HEK293T (cell line): ENCODE data around the gene USH1C.

ENCODE experiments used
- ARNT ChIP-seq: fragments of 450-650 bp; IDR thresholded peaks from 2 replicates; pipeline ENCODE4 v1.6.1; 2017; ENCODE audit warnings: mild to moderate bottlenecking
- BHLHE40 ChIP-seq: fragments of 450-650 bp; IDR thresholded peaks from 2 replicates; pipeline ENCODE4 v1.6.1; 2016; ENCODE audit warnings: mild to moderate bottlenecking, moderate library complexity, borderline replicate concordance
- FOXA1 ChIP-seq: fragments of 450-650 bp; IDR thresholded peaks from 2 replicates; pipeline ENCODE4 v1.6.1; 2016; ENCODE audit warnings: mild to moderate bottlenecking
- FOXM1 ChIP-seq: fragments of 450-650 bp; IDR thresholded peaks from 2 replicates; pipeline ENCODE4 v1.6.1; 2017; ENCODE audit warnings: mild to moderate bottlenecking, borderline replicate concordance
- HDGF ChIP-seq: fragments of 450-650 bp; IDR thresholded peaks from 2 replicates; pipeline ENCODE4 v1.6.1; 2017; ENCODE audit warnings: antibody characterized with exemption, borderline replicate concordance
- LEF1 ChIP-seq: fragments of 450-650 bp; IDR thresholded peaks from 2 replicates; pipeline ENCODE4 v1.6.1; 2017; ENCODE audit warnings: mild to moderate bottlenecking, borderline replicate concordance
- NFRKB ChIP-seq: fragments of 450-650 bp; IDR thresholded peaks from 2 replicates; pipeline ENCODE4 v1.6.1; 2016; ENCODE audit warnings: mild to moderate bottlenecking, moderate library complexity
- SP1 ChIP-seq: fragments of 450-650 bp; IDR thresholded peaks from 2 replicates; pipeline ENCODE4 v1.6.1; 2017
- TF ChIP-seq, protein P1 (sequence below): fragments of 450-650 bp; IDR thresholded peaks from 2 replicates; pipeline ENCODE4 v1.6.1; 2016

DNA sequence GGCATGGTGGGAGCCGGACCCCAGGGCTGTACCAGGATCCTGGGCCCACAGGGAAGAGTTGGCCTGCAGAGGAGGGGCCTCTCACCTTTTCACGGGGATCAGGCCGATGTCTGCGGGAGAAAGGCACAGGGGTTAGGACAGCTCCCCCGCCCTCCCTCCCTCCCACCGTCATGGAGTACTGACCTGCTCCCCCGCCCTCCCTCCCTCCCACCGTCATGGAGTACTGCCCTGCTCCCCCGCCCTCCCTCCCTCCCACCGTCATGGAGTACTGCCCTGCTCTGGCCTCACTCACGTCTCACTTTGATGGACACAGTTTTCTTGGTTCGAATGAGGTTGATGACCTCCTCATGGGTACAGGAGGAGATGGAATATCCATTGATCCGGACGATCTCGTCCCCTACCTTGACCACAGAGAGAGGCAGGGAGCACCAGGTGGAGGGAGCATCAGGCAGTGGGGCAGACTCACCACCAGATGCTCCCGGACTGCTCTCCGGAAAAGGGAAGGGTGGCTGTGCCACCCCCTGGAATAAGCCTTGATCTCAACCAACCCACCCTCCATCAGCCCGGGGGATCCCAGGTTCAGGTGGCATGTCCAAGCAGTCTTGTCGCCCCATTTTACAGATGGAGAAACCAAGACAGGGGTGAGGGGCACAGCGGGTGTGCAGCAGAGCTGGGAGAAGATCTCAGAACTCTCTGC, 17.1 kb downstream of the USH1C start:
- TF ChIP-seq, protein P1, sequence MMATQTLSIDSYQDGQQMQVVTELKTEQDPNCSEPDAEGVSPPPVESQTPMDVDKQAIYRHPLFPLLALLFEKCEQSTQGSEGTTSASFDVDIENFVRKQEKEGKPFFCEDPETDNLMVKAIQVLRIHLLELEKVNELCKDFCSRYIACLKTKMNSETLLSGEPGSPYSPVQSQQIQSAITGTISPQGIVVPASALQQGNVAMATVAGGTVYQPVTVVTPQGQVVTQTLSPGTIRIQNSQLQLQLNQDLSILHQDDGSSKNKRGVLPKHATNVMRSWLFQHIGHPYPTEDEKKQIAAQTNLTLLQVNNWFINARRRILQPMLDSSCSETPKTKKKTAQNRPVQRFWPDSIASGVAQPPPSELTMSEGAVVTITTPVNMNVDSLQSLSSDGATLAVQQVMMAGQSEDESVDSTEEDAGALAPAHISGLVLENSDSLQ, result no peak
- TF ChIP-seq NFRKB (no peak), SP1 (no peak), FOXA1 (no peak), FOXM1 (no peak), HDGF (no peak), LEF1 (no peak), ARNT (no peak), BHLHE40 (no peak)
